ENCODE results near the gene AKAP8. TPM values are rescaled to one million over a fixed set of nuclear protein-coding genes. Genes with fewer than 3 reads are reported as not detected.

AKAP8 gene
- total RNA-seq, 2 experiments from 2014 or later = 22.2 to 52.3 TPM

DNA sequence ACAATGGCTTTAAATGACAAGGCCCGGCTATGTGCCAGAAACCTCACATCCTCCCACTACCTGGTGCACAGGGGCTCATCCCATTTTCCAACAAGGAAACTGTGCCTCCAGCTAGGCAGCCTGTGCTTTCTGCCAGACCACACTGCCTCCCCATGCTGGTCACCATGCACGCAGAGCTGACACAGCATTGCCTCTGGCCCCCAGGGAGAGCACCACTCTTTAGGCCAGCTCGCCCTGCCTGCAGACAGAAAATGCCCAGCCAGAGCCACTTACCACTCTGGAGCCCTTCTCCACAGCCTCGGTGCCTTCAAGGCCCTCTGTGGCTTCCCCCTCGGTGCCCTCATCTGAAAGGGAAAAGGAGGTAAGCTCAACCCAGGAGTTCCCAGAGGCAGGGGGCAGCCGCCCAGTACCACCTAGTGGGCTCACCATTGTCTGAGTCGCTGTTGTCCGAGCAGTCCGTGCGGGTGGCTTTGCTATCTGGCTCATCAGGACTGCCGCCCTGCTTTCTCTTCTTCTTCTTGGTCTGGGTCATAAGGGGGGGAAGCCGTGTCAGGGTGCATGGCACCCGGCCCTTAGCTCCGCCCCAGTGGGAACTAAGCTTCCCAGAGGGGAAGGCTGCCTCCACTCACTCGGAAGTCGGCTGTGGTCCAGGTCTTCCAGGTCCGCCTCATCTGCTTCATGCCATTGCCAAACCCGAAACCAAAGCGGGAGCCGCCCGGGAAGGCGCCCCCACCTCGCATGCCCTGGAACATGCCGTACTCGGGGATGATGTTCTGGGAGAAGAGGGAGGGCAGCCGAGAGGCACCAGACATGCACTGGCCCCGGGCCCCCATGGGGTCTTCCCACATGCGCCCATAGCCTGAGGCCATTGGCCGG lies 21.2 kb upstream of the AKAP8 start:
- H3K27ac ChIP-seq (ENCODE audit: low read depth, low read length, poor library complexity, severe bottlenecking) = no peak overlapping the region
- TF ChIP-seq, protein P1, sequence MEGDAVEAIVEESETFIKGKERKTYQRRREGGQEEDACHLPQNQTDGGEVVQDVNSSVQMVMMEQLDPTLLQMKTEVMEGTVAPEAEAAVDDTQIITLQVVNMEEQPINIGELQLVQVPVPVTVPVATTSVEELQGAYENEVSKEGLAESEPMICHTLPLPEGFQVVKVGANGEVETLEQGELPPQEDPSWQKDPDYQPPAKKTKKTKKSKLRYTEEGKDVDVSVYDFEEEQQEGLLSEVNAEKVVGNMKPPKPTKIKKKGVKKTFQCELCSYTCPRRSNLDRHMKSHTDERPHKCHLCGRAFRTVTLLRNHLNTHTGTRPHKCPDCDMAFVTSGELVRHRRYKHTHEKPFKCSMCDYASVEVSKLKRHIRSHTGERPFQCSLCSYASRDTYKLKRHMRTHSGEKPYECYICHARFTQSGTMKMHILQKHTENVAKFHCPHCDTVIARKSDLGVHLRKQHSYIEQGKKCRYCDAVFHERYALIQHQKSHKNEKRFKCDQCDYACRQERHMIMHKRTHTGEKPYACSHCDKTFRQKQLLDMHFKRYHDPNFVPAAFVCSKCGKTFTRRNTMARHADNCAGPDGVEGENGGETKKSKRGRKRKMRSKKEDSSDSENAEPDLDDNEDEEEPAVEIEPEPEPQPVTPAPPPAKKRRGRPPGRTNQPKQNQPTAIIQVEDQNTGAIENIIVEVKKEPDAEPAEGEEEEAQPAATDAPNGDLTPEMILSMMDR (conservative IDR thresholded peaks at IDR 0.05; ENCODE audit: low read length) = no peak
- TF ChIP-seq EZH2phosphoT487 (IDR thresholded peaks at IDR 0.05; ENCODE audit: borderline replicate concordance, low read depth, low read length) = no peak
- H2AFZ ChIP-seq (ENCODE audit: low read length) = no peak overlapping the region
- H4K20me1 ChIP-seq (ENCODE audit: insufficient read depth, low read length) = peaks cover 4% of the 10 kb centered on the region; the same call in 1 of the 2 replicates
- ChIA-PET CTCF (ENCODE audit: unreplicated experiment) (no interaction called here), POLR2A (no interaction called here)
- no peaks in the 10 kb centered on the region for H3K9me3 ChIP-seq (ENCODE audit: low read length)
- DNase-seq (ENCODE audit: low spot score) = no peak
- intact Hi-C loops (cut with micrococcal nuclease; ENCODE audit: unreplicated experiment) = no loop called here
- peaks cover 24% of the 10 kb centered on the region for H3K79me2 ChIP-seq (ENCODE audit: insufficient read depth, low read depth, low read length)
- peaks cover 12% of the 10 kb centered on the region for H3K4me1 ChIP-seq (ENCODE audit: insufficient read depth, low read length, poor library complexity, severe bottlenecking)
- H3K4me2 ChIP-seq (ENCODE audit: low read length) = no peak overlapping the region
- BruUV-seq (replicated peaks) = TSS peak; percentile 35
- H3K4me3 ChIP-seq (ENCODE audit: low read depth, low read length, poor library complexity, severe bottlenecking) = no peak overlapping the region
- H3K9me2 ChIP-seq (ENCODE audit: insufficient read depth, low read length) = no peaks in the 10 kb centered on the region
- H3K36me3 ChIP-seq (ENCODE audit: insufficient read depth, low read length) = peaks cover 94% of the 10 kb centered on the region

DNA sequence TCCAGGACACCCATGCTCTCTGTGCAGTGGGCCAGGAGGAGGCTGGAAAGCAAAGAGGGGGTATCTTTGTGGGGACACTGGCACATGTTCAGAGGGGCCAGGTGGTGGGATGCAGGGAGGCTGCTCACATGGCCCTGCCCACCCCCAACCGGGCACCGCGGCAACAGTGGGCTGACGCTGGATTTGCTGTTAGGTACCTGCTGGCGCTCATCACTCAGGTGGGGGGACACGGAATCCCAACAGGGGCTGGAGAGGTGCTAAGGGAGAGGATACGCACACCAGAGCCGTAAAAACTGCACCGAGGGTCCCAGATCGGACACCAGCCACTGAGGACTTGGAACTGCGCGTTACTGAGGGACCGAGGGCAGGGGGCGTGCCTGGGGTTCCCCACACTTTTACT lies 20.0 kb upstream of the AKAP8 start:
- Histone ChIP-seq H3K36me3 (ENCODE audit: insufficient read depth, low read length) (peaks cover 94% of the 10 kb centered on the region), H3K4me3 (ENCODE audit: low read depth, low read length, poor library complexity, severe bottlenecking) (no peak overlapping the region), H4K20me1 (ENCODE audit: insufficient read depth, low read length) (peaks cover 4% of the 10 kb centered on the region; the same call in 1 of the 2 replicates), H3K9me2 (ENCODE audit: insufficient read depth, low read length) (no peaks in the 10 kb centered on the region), H2AFZ (ENCODE audit: low read length) (no peak overlapping the region), H3K4me1 (ENCODE audit: insufficient read depth, low read length, poor library complexity, severe bottlenecking) (peaks cover 6% of the 10 kb centered on the region), H3K9me3 (ENCODE audit: low read length) (no peaks in the 10 kb centered on the region), H3K4me2 (ENCODE audit: low read length) (no peak overlapping the region), H3K27ac (ENCODE audit: low read depth, low read length, poor library complexity, severe bottlenecking) (no peak overlapping the region), H3K79me2 (ENCODE audit: insufficient read depth, low read depth, low read length) (peaks cover 15% of the 10 kb centered on the region; the same call in 1 of the 2 replicates)
- no TSS peak for BruUV-seq (replicated peaks)
- intact Hi-C loops (cut with micrococcal nuclease; ENCODE audit: unreplicated experiment) = no loop called here
- DNase-seq (ENCODE audit: low spot score) = no peak
- no peak for TF ChIP-seq EZH2phosphoT487 (IDR thresholded peaks at IDR 0.05; ENCODE audit: borderline replicate concordance, low read depth, low read length)
- TF ChIP-seq, protein P1 (conservative IDR thresholded peaks at IDR 0.05; ENCODE audit: low read length) = no peak
- ChIA-PET POLR2A (no interaction called here), CTCF (ENCODE audit: unreplicated experiment) (no interaction called here)

DNA sequence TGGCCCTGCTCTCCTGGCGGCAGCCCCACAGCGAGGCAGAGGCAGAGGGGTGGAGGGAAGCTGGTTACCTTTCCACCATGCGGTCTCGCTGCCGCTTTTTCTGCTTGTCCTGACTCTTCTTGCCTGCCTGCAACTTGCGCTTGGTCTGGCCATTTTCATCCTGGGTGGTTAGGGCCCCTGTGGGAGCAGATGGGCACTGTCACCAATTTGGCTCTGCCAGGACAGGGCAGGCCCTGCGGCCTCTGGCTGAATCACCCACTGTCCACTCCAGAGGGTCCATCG lies 19.6 kb upstream of the AKAP8 start:
- H3K79me2 ChIP-seq (ENCODE audit: insufficient read depth, low read depth, low read length) = peaks cover 11% of the 10 kb centered on the region; the same call in 1 of the 2 replicates
- DNase-seq (ENCODE audit: low spot score) = no peak
- H3K4me2 ChIP-seq (ENCODE audit: low read length) = no peak overlapping the region
- no peak overlapping the region for H2AFZ ChIP-seq (ENCODE audit: low read length)
- peaks cover 95% of the 10 kb centered on the region for H3K36me3 ChIP-seq (ENCODE audit: insufficient read depth, low read length)
- POLR2A ChIA-PET = no interaction called here
- intact Hi-C loops (cut with micrococcal nuclease; ENCODE audit: unreplicated experiment) = no loop called here
- no peaks in the 10 kb centered on the region for H3K9me2 ChIP-seq (ENCODE audit: insufficient read depth, low read length)
- TF ChIP-seq EZH2phosphoT487 (IDR thresholded peaks at IDR 0.05; ENCODE audit: borderline replicate concordance, low read depth, low read length) = no peak
- TF ChIP-seq, protein P1 (conservative IDR thresholded peaks at IDR 0.05; ENCODE audit: low read length) = no peak
- no peak overlapping the region for H3K27ac ChIP-seq (ENCODE audit: low read depth, low read length, poor library complexity, severe bottlenecking)
- peaks cover 4% of the 10 kb centered on the region; the same call in 1 of the 2 replicates for H4K20me1 ChIP-seq (ENCODE audit: insufficient read depth, low read length)
- H3K4me3 ChIP-seq (ENCODE audit: low read depth, low read length, poor library complexity, severe bottlenecking) = no peak overlapping the region
- CTCF ChIA-PET (ENCODE audit: unreplicated experiment) = no interaction called here
- H3K9me3 ChIP-seq (ENCODE audit: low read length) = no peaks in the 10 kb centered on the region
- H3K4me1 ChIP-seq (ENCODE audit: insufficient read depth, low read length, poor library complexity, severe bottlenecking) = peaks cover 1% of the 10 kb centered on the region
- no TSS peak for BruUV-seq (replicated peaks)

Measured in OCI-LY7 (cell line).